Neural progenitor cell (in vitro differentiated cells): ENCODE results near the gene DPAGT1. TPM values are rescaled to one million over a fixed set of nuclear protein-coding genes. Genes with fewer than 3 reads are reported as not detected.
"Not testable (repeated sequence)": the region's sequence is repeated elsewhere in the genome, so short reads cannot be mapped to it uniquely, and the experiment has no call there.

ENCODE experiments used
- DNase-seq: peaks from one replicate; pipeline ENCODE4 v3.0.0-alpha.2; 2016; ENCODE audit warnings: low spot score
- H2AFZ ChIP-seq: fragments of 200-600 bp; sonication (generic); replicated peaks from 2 replicates; pipeline ENCODE4 v1.6.1; 2016; ENCODE audit warnings: antibody characterized with exemption
- H3F3A ChIP-seq: fragments of 200-600 bp; sonication (generic); 2 replicates; pipeline ENCODE4 v1.6.1; 2016; ENCODE audit warnings: antibody characterized with exemption, low read depth
- H3K27ac ChIP-seq: fragments of 200-600 bp; sonication (generic); 2 replicates; pipeline ENCODE4 v1.5.1; 2016; ENCODE audit warnings: mild to moderate bottlenecking
- H3K27me3 ChIP-seq: fragments of 200-600 bp; sonication (generic); 2 replicates; pipeline ENCODE4 v1.6.1; 2016; ENCODE audit warnings: mild to moderate bottlenecking, moderate library complexity
- H3K36me3 ChIP-seq: fragments of 200-600 bp; sonication (generic); 2 replicates; pipeline ENCODE4 v1.5.1; 2016
- H3K4me1 ChIP-seq: fragments of 200-600 bp; sonication (generic); 2 replicates; pipeline ENCODE4 v1.6.1; 2016; ENCODE audit warnings: mixed run types
- H3K4me2 ChIP-seq: fragments of 200-600 bp; sonication (generic); 2 replicates; pipeline ENCODE4 v1.6.1; 2016
- H3K4me3 ChIP-seq: fragments of 200-600 bp; sonication (generic); 2 replicates; pipeline ENCODE4 v1.5.1; 2016
- H3K79me2 ChIP-seq: fragments of 200-600 bp; sonication (generic); 2 replicates; pipeline ENCODE4 v1.6.1; 2016; ENCODE audit warnings: low read depth
- H3K9ac ChIP-seq: fragments of 200-600 bp; sonication (generic); 2 replicates; pipeline ENCODE4 v1.6.1; 2016
- H3K9me3 ChIP-seq: fragments of 200-600 bp; sonication (generic); 2 replicates; pipeline ENCODE4 v1.5.1; 2016; ENCODE audit warnings: low read depth
- H4K20me1 ChIP-seq: fragments of 200-600 bp; sonication (generic); 2 replicates; pipeline ENCODE4 v1.6.1; 2016; ENCODE audit warnings: low read depth
- H3K27ac Mint-ChIP-seq: 3 replicates; pipeline ENCODE4 v1.8.0; 2021; ENCODE audit warnings: mixed read lengths
- H3K27me3 Mint-ChIP-seq: 2 replicates; pipeline ENCODE4 v1.8.0; 2022; ENCODE audit warnings: low read depth, mild to moderate bottlenecking, inconsistent platforms, moderate library complexity, mixed read lengths; ENCODE audit not compliant: insufficient read depth
- H3K36me3 Mint-ChIP-seq: 3 replicates; pipeline ENCODE4 v1.8.0; 2021; ENCODE audit warnings: mixed read lengths
- H3K4me1 Mint-ChIP-seq: 3 replicates; pipeline ENCODE4 v1.8.0; 2021; ENCODE audit warnings: mixed read lengths
- H3K4me3 Mint-ChIP-seq: 3 replicates; pipeline ENCODE4 v1.8.0; 2021; ENCODE audit warnings: mild to moderate bottlenecking, moderate library complexity, mixed read lengths
- H3K9me3 Mint-ChIP-seq: 3 replicates; pipeline ENCODE4 v1.8.0; 2020; ENCODE audit warnings: mixed read lengths
- CTCF ChIP-seq: fragments of 200-600 bp; sonication (generic); IDR thresholded peaks from 2 replicates; pipeline ENCODE4 v1.5.1; 2017; ENCODE audit warnings: antibody characterized with exemption, mild to moderate bottlenecking
- EZH2 ChIP-seq: fragments of 200-600 bp; sonication (generic); IDR thresholded peaks from 2 replicates; pipeline ENCODE4 v1.6.1; 2017; ENCODE audit warnings: antibody characterized with exemption, mild to moderate bottlenecking, moderate library complexity
- EZH2phosphoT487 ChIP-seq: fragments of 200-600 bp; sonication (generic); IDR thresholded peaks from 2 replicates; pipeline ENCODE4 v1.6.1; 2017; ENCODE audit warnings: antibody characterized with exemption
- total RNA-seq: library from RNA; depleted of rRNA; stranded (reverse); fragments of >200 nt; gene quantifications from 2 replicates; pipeline ENCODE4 v1.2.3, GENCODE V29; 2015; ENCODE audit warnings: low replicate concordance

Gene DPAGT1
- total RNA-seq, 1 donor from 2014 or later, result 13.4 TPM

GRCh38 chr11:119103793-119104192 is 2.1 kb upstream of the DPAGT1 start:
- no peaks in the 10 kb centered on the region for H3K36me3 ChIP-seq
- H3K27ac ChIP-seq, result no peak overlapping the region
- peaks cover 3% of the 10 kb centered on the region for H3K36me3 Mint-ChIP-seq
- peaks cover 15% of the 10 kb centered on the region for H3K27me3 ChIP-seq
- H3F3A ChIP-seq, result peaks cover 56% of the 10 kb centered on the region
- H4K20me1 ChIP-seq, result peaks cover 4% of the 10 kb centered on the region
- peak overlapping the region; percentile 93 for H3K4me3 Mint-ChIP-seq
- no peak overlapping the region for H2AFZ ChIP-seq
- H3K27ac Mint-ChIP-seq, result peak overlapping the region; percentile 85
- H3K4me1 Mint-ChIP-seq, result peaks cover 51% of the 10 kb centered on the region
- no peak overlapping the region for H3K4me2 ChIP-seq
- H3K9me3 Mint-ChIP-seq, result no peaks in the 10 kb centered on the region
- peaks cover 33% of the 10 kb centered on the region for H3K79me2 ChIP-seq
- DNase-seq, result no peak
- H3K4me3 ChIP-seq, result no peak overlapping the region
- H3K9ac ChIP-seq, result no peak overlapping the region
- peaks cover 2% of the 10 kb centered on the region for H3K27me3 Mint-ChIP-seq
- TF ChIP-seq CTCF (peak; percentile 7), EZH2 (no peak), EZH2phosphoT487 (no peak)
- peaks cover 18% of the 10 kb centered on the region for H3K4me1 ChIP-seq
- H3K9me3 ChIP-seq, result no peaks in the 10 kb centered on the region

- H3K4me1 Mint-ChIP-seq, result peaks cover 46% of the 10 kb centered on the region
- peak overlapping the region; percentile 60 for H3K27ac Mint-ChIP-seq
- peaks cover 14% of the 10 kb centered on the region for H3K4me1 ChIP-seq
Measured at GRCh38 chr11:119103161-119103664, 1.6 kb upstream of the DPAGT1 start.

GRCh38 chr11:119100994-119101758 is 477 bp downstream of the DPAGT1 start:
- H3K9ac ChIP-seq, result peak overlapping the region; percentile 85
- peak overlapping the region; percentile 99 for H3K27ac Mint-ChIP-seq
- DNase-seq, result peak; percentile 48
- H4K20me1 ChIP-seq, result no peaks in the 10 kb centered on the region
- peak overlapping the region; percentile 98 for H2AFZ ChIP-seq
- H3K27me3 Mint-ChIP-seq, result peaks cover 3% of the 10 kb centered on the region
- H3K4me1 ChIP-seq, result peaks cover 9% of the 10 kb centered on the region
- no peaks in the 10 kb centered on the region for H3K9me3 ChIP-seq
- H3K4me3 ChIP-seq, result peak overlapping the region; percentile 89
- peaks cover 42% of the 10 kb centered on the region for H3F3A ChIP-seq
- peaks cover 39% of the 10 kb centered on the region for H3K4me1 Mint-ChIP-seq
- H3K36me3 ChIP-seq, result no peaks in the 10 kb centered on the region
- H3K4me3 Mint-ChIP-seq, result peak overlapping the region; percentile 93
- no peaks in the 10 kb centered on the region for H3K9me3 Mint-ChIP-seq
- peaks cover 22% of the 10 kb centered on the region for H3K36me3 Mint-ChIP-seq
- H3K79me2 ChIP-seq, result peaks cover 29% of the 10 kb centered on the region
- H3K4me2 ChIP-seq, result peak overlapping the region; percentile 99
- TF ChIP-seq CTCF (peak; percentile 25), EZH2phosphoT487 (no peak), EZH2 (no peak)
- no peaks in the 10 kb centered on the region for H3K27me3 ChIP-seq
- peak overlapping the region; percentile 97 for H3K27ac ChIP-seq

More at GRCh38 chr11:119103161-119103664, 1.6 kb upstream of the DPAGT1 start:
- H3K27me3 ChIP-seq, H3K9me3 Mint-ChIP-seq, H3K27me3 Mint-ChIP-seq, H3K9me3 ChIP-seq, H3K9ac ChIP-seq, H3K36me3 Mint-ChIP-seq, DNase-seq, H3K36me3 ChIP-seq, H2AFZ ChIP-seq, H4K20me1 ChIP-seq: not testable (repeated sequence)
- Histone ChIP-seq H3K27ac (peak overlapping the region; percentile 97), H3K4me2 (peak overlapping the region; percentile 99), H3F3A (peaks cover 50% of the 10 kb centered on the region), H3K79me2 (peaks cover 33% of the 10 kb centered on the region), H3K4me3 (peak overlapping the region; percentile 89)
- H3K4me3 Mint-ChIP-seq, result peak overlapping the region; percentile 93
